ENCODE data around the gene ART5. TPM values are rescaled to one million over a fixed set of nuclear protein-coding genes. Genes with fewer than 3 reads are reported as not detected.

The ART5 gene
- polyA plus RNA-seq, 2 of the 4 experiments (the other 2 are of a cell fraction): 0.08 to 0.30 TPM

- TF ChIP-seq ESRRA (IDR thresholded peaks at IDR 0.05; ENCODE audit: borderline replicate concordance, low read length) (no peak), ZC3H11A (IDR thresholded peaks at IDR 0.05) (no peak), E2F6 (IDR thresholded peaks at IDR 0.05; ENCODE audit: borderline replicate concordance, low read depth) (no peak), CEBPB (IDR thresholded peaks at IDR 0.05) (no peak), CBX2 (IDR thresholded peaks at IDR 0.05; ENCODE audit: borderline replicate concordance, low read depth) (no peak)
These were observed 41.2 kb upstream of the ART5 start (continued) for GRCh38 chr11:3683039-3683438.

- Histone ChIP-seq H3K4me1 (no peaks in the 10 kb centered on the region), H3K9me3 (no peaks in the 10 kb centered on the region), H3K27ac (no peak overlapping the region), H3K4me3 (no peak overlapping the region), H3K4me2 (no peak overlapping the region)
- no peak for ATAC-seq
- TF ChIP-seq BHLHE40 (IDR thresholded peaks at IDR 0.05; ENCODE audit: low read depth, low read length) (no peak), RNF2 (IDR thresholded peaks at IDR 0.05; ENCODE audit: borderline replicate concordance, low read depth) (no peak)
- DNase-seq (ENCODE audit: low read depth in 1 of 2, low spot score in 1 of 2): no peak
- 93% methylated on average over 3 of the region's 3 CpGs for WGBS (ENCODE audit: missing lambda C conversion rate)
- CTCF ChIA-PET: interaction anchor here (0.6 to 0.9 kb wide), 2 partner anchors 9 to 43 kb away, joined by 4 read pairs; no protein-coding TSS in a partner anchor
- POLR2A ChIA-PET: no interaction called here
- no peak for FAIRE-seq
These were observed 37.3 kb upstream of the ART5 start for GRCh38 chr11:3679077-3679476.

GRCh38 chr11:3675971-3676370 lies 34.2 kb upstream of the ART5 start:
- WGBS (ENCODE audit: missing lambda C conversion rate): 97% methylated on average over 11 of the region's 11 CpGs
- H3K4me2 ChIP-seq: no peak overlapping the region

More at GRCh38 chr11:3675971-3676370, 34.2 kb upstream of the ART5 start:
- CTCF ChIA-PET: no interaction called here
- FAIRE-seq: no peak
- POLR2A ChIA-PET: no interaction called here
- no peak for DNase-seq (ENCODE audit: low read depth in 1 of 2, low spot score in 1 of 2)
- TF ChIP-seq CHD2 (IDR thresholded peaks at IDR 0.05; ENCODE audit: low read length, partially characterized antibody) (no peak), FOSL2 (IDR thresholded peaks at IDR 0.05) (no peak), FOSL2 (CRISPR knock-in tag; IDR thresholded peaks at IDR 0.05) (no peak), GATA3 (IDR thresholded peaks at IDR 0.05; ENCODE audit: borderline replicate concordance) (no peak), CTCF (IDR thresholded peaks at IDR 0.05) (no peak), JUNB (IDR thresholded peaks at IDR 0.05) (no peak), ZFP36 (IDR thresholded peaks at IDR 0.05; ENCODE audit: borderline replicate concordance, partially characterized antibody) (no peak), CEBPB (IDR thresholded peaks at IDR 0.05) (no peak), EHMT2 (IDR thresholded peaks at IDR 0.05; ENCODE audit: low read depth) (no peak), KDM1A (IDR thresholded peaks at IDR 0.05; ENCODE audit: low read depth) (no peak), ESRRA (IDR thresholded peaks at IDR 0.05; ENCODE audit: borderline replicate concordance, low read length) (no peak), JUN (IDR thresholded peaks at IDR 0.05) (no peak), MYC (IDR thresholded peaks at IDR 0.05; ENCODE audit: borderline replicate concordance, low read length) (no peak), EP300 (IDR thresholded peaks at IDR 0.05) (no peak), ATOH8 (CRISPR knock-in tag; IDR thresholded peaks at IDR 0.05; ENCODE audit: low read depth) (no peak), RFX5 (IDR thresholded peaks at IDR 0.05) (no peak), HDAC2 (IDR thresholded peaks at IDR 0.05) (no peak), ZNF302 (CRISPR knock-in tag; IDR thresholded peaks at IDR 0.05) (no peak), HOXB5 (CRISPR knock-in tag; IDR thresholded peaks at IDR 0.05) (no peak), BHLHE40 (IDR thresholded peaks at IDR 0.05; ENCODE audit: low read depth, low read length) (no peak), HES2 (IDR thresholded peaks at IDR 0.05) (no peak)
- no peaks in the 10 kb centered on the region for H3K9me3 ChIP-seq
- no peak overlapping the region for H3K27ac ChIP-seq
- no peaks in the 10 kb centered on the region for H3K4me1 ChIP-seq
- H3K4me3 ChIP-seq: no peak overlapping the region
- ATAC-seq: no peak
